ENCODE measurements around the gene RPH3AL. TPM values are rescaled to one million over a fixed set of nuclear protein-coding genes. Genes with fewer than 3 reads are reported as not detected.
A peak's percentile ranks its signal among the peaks of the same experiment; 100 is the strongest.
"Not testable (repeated sequence)": the region's sequence is repeated elsewhere in the genome, so short reads cannot be mapped to it uniquely, and the experiment has no call there.

The RPH3AL gene
- total RNA-seq, 4 donors from 2014 or later, result 8.6 to 21.0 (median 17.4) TPM

GRCh38 chr17:247767-248166, 104.8 kb downstream of the RPH3AL start:
- TF ChIP-seq POLR2A (IDR thresholded peaks at IDR 0.05) (no peak), POLR2AphosphoS5 (IDR thresholded peaks at IDR 0.05) (no peak), CTCF (IDR thresholded peaks at IDR 0.05) (no peak), EP300 (IDR thresholded peaks at IDR 0.05) (no peak)
- 67% methylated on average over 1 of the region's 8 CpGs; no CpG with 5 or more reads in 1 of the 2 donors for WGBS, 2 donors (ENCODE audit: low coverage in 1 of 2)
- H3K4me3 ChIP-seq, result no peak overlapping the region
- no peaks in the 10 kb centered on the region for H3K9me3 ChIP-seq
- peaks cover 5% of the 10 kb centered on the region for H3K27me3 ChIP-seq
- H3K4me1 ChIP-seq, result no peaks in the 10 kb centered on the region
- no peaks in the 10 kb centered on the region for H3K36me3 ChIP-seq
- ATAC-seq, result peak; percentile 36
- H3K27ac ChIP-seq, result peak overlapping the region in 2 of 4 donors; percentile 4 to 8

GRCh38 chr17:246851-247421, 105.7 kb downstream of the RPH3AL start:
- WGBS, 2 donors (ENCODE audit: low coverage in 1 of 2), result 90% methylated on average over 2 of the region's 23 CpGs; no CpG with 5 or more reads in 1 of the 2 donors
- no peaks in the 10 kb centered on the region for H3K4me1 ChIP-seq
- no peak overlapping the region for H3K4me3 ChIP-seq
- no peak overlapping the region for H3K27ac ChIP-seq
- H3K27me3 ChIP-seq, result peaks cover 5% of the 10 kb centered on the region
- H3K36me3 ChIP-seq, result no peaks in the 10 kb centered on the region
- no peak for ATAC-seq
- TF ChIP-seq POLR2A (IDR thresholded peaks at IDR 0.05), result no peak
- no peak for TF ChIP-seq EP300 (IDR thresholded peaks at IDR 0.05)
- no peak for TF ChIP-seq CTCF (IDR thresholded peaks at IDR 0.05)
- TF ChIP-seq POLR2AphosphoS5 (IDR thresholded peaks at IDR 0.05), result no peak
- H3K9me3 ChIP-seq, result no peaks in the 10 kb centered on the region

GRCh38 chr17:246226-246625, 106.4 kb downstream of the RPH3AL start:
- no peak for TF ChIP-seq POLR2AphosphoS5 (IDR thresholded peaks at IDR 0.05)
- no peak for TF ChIP-seq POLR2A (IDR thresholded peaks at IDR 0.05)
- no peak for TF ChIP-seq CTCF (IDR thresholded peaks at IDR 0.05)
- no peak for TF ChIP-seq EP300 (IDR thresholded peaks at IDR 0.05)
- H3K9me3 ChIP-seq, result no peaks in the 10 kb centered on the region
- peaks cover 5% of the 10 kb centered on the region for H3K27me3 ChIP-seq
- ATAC-seq, result no peak
- H3K27ac ChIP-seq, result no peak overlapping the region
- H3K36me3 ChIP-seq, result no peaks in the 10 kb centered on the region
- no peaks in the 10 kb centered on the region for H3K4me1 ChIP-seq
- no peak overlapping the region for H3K4me3 ChIP-seq
- 67 to 96% methylated on average over 1 to 8 of the region's 14 CpGs for WGBS, 2 donors (ENCODE audit: low coverage in 1 of 2)

GRCh38 chr17:245611-246010, 107.0 kb downstream of the RPH3AL start:
- 90% methylated on average over 2 of the region's 13 CpGs; no CpG with 5 or more reads in 1 of the 2 donors for WGBS, 2 donors (ENCODE audit: low coverage in 1 of 2)
- Histone ChIP-seq H3K27me3 (peaks cover 5% of the 10 kb centered on the region), H3K27ac (no peak overlapping the region), H3K4me1 (no peaks in the 10 kb centered on the region), H3K9me3 (no peaks in the 10 kb centered on the region), H3K4me3 (no peak overlapping the region), H3K36me3 (no peaks in the 10 kb centered on the region)
- no peak for ATAC-seq
- TF ChIP-seq CTCF (IDR thresholded peaks at IDR 0.05) (no peak), EP300 (IDR thresholded peaks at IDR 0.05) (no peak), POLR2AphosphoS5 (IDR thresholded peaks at IDR 0.05) (no peak), POLR2A (IDR thresholded peaks at IDR 0.05) (no peak)

GRCh38 chr17:245020-245419, 107.6 kb downstream of the RPH3AL start:
- 86 to 91% methylated on average over 7 of the region's 7 CpGs for WGBS, 2 donors (ENCODE audit: low coverage in 1 of 2)
- Histone ChIP-seq H3K9me3 (no peaks in the 10 kb centered on the region), H3K27me3 (peaks cover 5% of the 10 kb centered on the region), H3K4me1 (no peaks in the 10 kb centered on the region), H3K27ac (no peak overlapping the region), H3K4me3 (no peak overlapping the region), H3K36me3 (no peaks in the 10 kb centered on the region)
- TF ChIP-seq CTCF (IDR thresholded peaks at IDR 0.05) (no peak), POLR2AphosphoS5 (IDR thresholded peaks at IDR 0.05) (no peak), EP300 (IDR thresholded peaks at IDR 0.05) (no peak), POLR2A (IDR thresholded peaks at IDR 0.05) (no peak)
- ATAC-seq, result no peak

GRCh38 chr17:243924-244323, 108.7 kb downstream of the RPH3AL start:
- H3K36me3 ChIP-seq, ATAC-seq, H3K27ac ChIP-seq, H3K4me3 ChIP-seq, H3K4me1 ChIP-seq, H3K27me3 ChIP-seq, H3K9me3 ChIP-seq: not testable (repeated sequence)

All from gastroesophageal sphincter (tissue), 4 donors.